OCI-LY1 (cell line): Measurements from ENCODE around the gene SNAI3.

Experiments
- H2AFZ ChIP-seq: fragments of 200-600 bp; sonication (generic), shearing (Covaris generic); 2 replicates; pipeline ENCODE4 v1.6.0; 2014; ENCODE audit warnings: antibody characterized with exemption, mild to moderate bottlenecking, low read length
- H3F3A ChIP-seq: fragments of 200-600 bp; sonication (generic), shearing (Covaris generic); 2 replicates; pipeline ENCODE4 v1.6.0; 2014; ENCODE audit warnings: mild to moderate bottlenecking, antibody characterized with exemption, low read length, moderate library complexity; ENCODE audit not compliant: insufficient read depth
- H3K27ac ChIP-seq: fragments of 200-600 bp; sonication (generic); 2 replicates; pipeline ENCODE4 v1.5.1; 2014; ENCODE audit warnings: low read length, mixed run types, mild to moderate bottlenecking, low read depth; ENCODE audit not compliant: poor library complexity, severe bottlenecking
- H3K27me3 ChIP-seq: fragments of 200-600 bp; sonication (generic); 2 replicates; pipeline ENCODE4 v1.6.0; 2014; ENCODE audit warnings: antibody characterized with exemption, mild to moderate bottlenecking, low read length, moderate library complexity; ENCODE audit not compliant: insufficient read depth
- H3K36me3 ChIP-seq: fragments of 200-600 bp; sonication (generic); 2 replicates; pipeline ENCODE4 v1.6.1; 2014; ENCODE audit warnings: mild to moderate bottlenecking, antibody characterized with exemption, low read length, moderate library complexity, mixed read lengths; ENCODE audit not compliant: insufficient read depth
- H3K4me1 ChIP-seq: fragments of 200-600 bp; sonication (generic); 2 replicates; pipeline ENCODE4 v1.5.1; 2014; ENCODE audit warnings: mild to moderate bottlenecking, low read length, moderate library complexity; ENCODE audit not compliant: insufficient read depth, severe bottlenecking
- H3K4me2 ChIP-seq: fragments of 200-600 bp; sonication (generic), shearing (Covaris generic); 2 replicates; pipeline ENCODE4 v1.6.1; 2014; ENCODE audit warnings: low read length
- H3K4me3 ChIP-seq: fragments of 200-600 bp; sonication (generic); 2 replicates; pipeline ENCODE4 v1.5.1; 2014; ENCODE audit warnings: low read length, low read depth, mild to moderate bottlenecking, mixed read lengths; ENCODE audit not compliant: poor library complexity, severe bottlenecking
- H3K79me2 ChIP-seq: fragments of 200-600 bp; shearing (Covaris generic); 2 replicates; pipeline ENCODE4 v1.6.1; 2016; ENCODE audit warnings: mixed run types, low read length, mixed read lengths; ENCODE audit not compliant: insufficient read depth
- H3K9ac ChIP-seq: fragments of 200-600 bp; sonication (generic), shearing (Covaris generic); 2 replicates; pipeline ENCODE4 v1.6.1; 2014; ENCODE audit warnings: mild to moderate bottlenecking, low read length, mixed read lengths
- H3K9me2 ChIP-seq: fragments of 200-600 bp; sonication (generic), shearing (Covaris generic); 2 replicates; pipeline ENCODE4 v1.6.1; 2014; ENCODE audit warnings: low read depth, mild to moderate bottlenecking, low read length, mixed read lengths
- H3K9me3 ChIP-seq: fragments of 200-600 bp; shearing (Covaris generic); 2 replicates; pipeline ENCODE4 v1.6.1; 2014; ENCODE audit warnings: low read length, mixed read lengths
- H4K20me1 ChIP-seq: fragments of 200-600 bp; sonication (generic), shearing (Covaris generic); 2 replicates; pipeline ENCODE4 v1.6.0; 2016; ENCODE audit warnings: mild to moderate bottlenecking, low read length; ENCODE audit not compliant: insufficient read depth
- EZH2 ChIP-seq: fragments of 200-600 bp; sonication (generic), shearing (Covaris generic); IDR thresholded peaks from 2 replicates; pipeline ENCODE4 v1.8.0; 2017; ENCODE audit warnings: borderline replicate concordance, mixed run types, mild to moderate bottlenecking, antibody characterized with exemption, low read length, moderate library complexity, mixed read lengths
- TF ChIP-seq, protein P1 (sequence below): fragments of 200-600 bp; sonication (generic), shearing (Covaris generic); IDR thresholded peaks from 2 replicates; pipeline ENCODE4 v1.5.1; 2017; ENCODE audit warnings: mild to moderate bottlenecking, antibody characterized with exemption, low read length, moderate library complexity, mixed read lengths

Gene SNAI3

GRCh38 chr16:88685156-88686061, 898 bp downstream of the SNAI3 start:
- Histone ChIP-seq H2AFZ (no peak overlapping the region), H3K36me3 (no peaks in the 10 kb centered on the region), H3K4me2 (peak overlapping the region; percentile 87), H3K9me3 (no peaks in the 10 kb centered on the region), H3K4me3 (peak overlapping the region; percentile 67), H3K9me2 (no peaks in the 10 kb centered on the region), H3K27me3 (peaks cover 6% of the 10 kb centered on the region; the same call in 1 of the 2 replicates), H3K27ac (no peak overlapping the region), H4K20me1 (no peaks in the 10 kb centered on the region), H3K9ac (peak overlapping the region; percentile 60; the same call in 1 of the 2 replicates), H3K4me1 (peaks cover 37% of the 10 kb centered on the region), H3K79me2 (no peaks in the 10 kb centered on the region), H3F3A (0 out of 2 replicates have a peak, but pooled peaks cover 3% of the 10 kb centered on the region)
- TF ChIP-seq, protein P1, sequence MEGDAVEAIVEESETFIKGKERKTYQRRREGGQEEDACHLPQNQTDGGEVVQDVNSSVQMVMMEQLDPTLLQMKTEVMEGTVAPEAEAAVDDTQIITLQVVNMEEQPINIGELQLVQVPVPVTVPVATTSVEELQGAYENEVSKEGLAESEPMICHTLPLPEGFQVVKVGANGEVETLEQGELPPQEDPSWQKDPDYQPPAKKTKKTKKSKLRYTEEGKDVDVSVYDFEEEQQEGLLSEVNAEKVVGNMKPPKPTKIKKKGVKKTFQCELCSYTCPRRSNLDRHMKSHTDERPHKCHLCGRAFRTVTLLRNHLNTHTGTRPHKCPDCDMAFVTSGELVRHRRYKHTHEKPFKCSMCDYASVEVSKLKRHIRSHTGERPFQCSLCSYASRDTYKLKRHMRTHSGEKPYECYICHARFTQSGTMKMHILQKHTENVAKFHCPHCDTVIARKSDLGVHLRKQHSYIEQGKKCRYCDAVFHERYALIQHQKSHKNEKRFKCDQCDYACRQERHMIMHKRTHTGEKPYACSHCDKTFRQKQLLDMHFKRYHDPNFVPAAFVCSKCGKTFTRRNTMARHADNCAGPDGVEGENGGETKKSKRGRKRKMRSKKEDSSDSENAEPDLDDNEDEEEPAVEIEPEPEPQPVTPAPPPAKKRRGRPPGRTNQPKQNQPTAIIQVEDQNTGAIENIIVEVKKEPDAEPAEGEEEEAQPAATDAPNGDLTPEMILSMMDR = peak; percentile 81
- no peak for TF ChIP-seq EZH2

GRCh38 chr16:88684569-88685155, 1.6 kb downstream of the SNAI3 start:
- H4K20me1 ChIP-seq = no peaks in the 10 kb centered on the region
- H3K4me3 ChIP-seq = no peak overlapping the region
- no peaks in the 10 kb centered on the region for H3K79me2 ChIP-seq
- H3K9me2 ChIP-seq = no peaks in the 10 kb centered on the region
- H3K4me1 ChIP-seq = peaks cover 37% of the 10 kb centered on the region
- H3F3A ChIP-seq = 0 out of 2 replicates have a peak, but pooled peaks cover 3% of the 10 kb centered on the region
- H3K27me3 ChIP-seq = peaks cover 4% of the 10 kb centered on the region; the same call in 1 of the 2 replicates
- no peak overlapping the region for H2AFZ ChIP-seq
- H3K27ac ChIP-seq = no peak overlapping the region
- no peaks in the 10 kb centered on the region for H3K9me3 ChIP-seq
- H3K9ac ChIP-seq = no peak overlapping the region
- H3K36me3 ChIP-seq = no peaks in the 10 kb centered on the region
- no peak for TF ChIP-seq EZH2
- TF ChIP-seq, protein P1 = no peak
- no peak overlapping the region for H3K4me2 ChIP-seq

GRCh38 chr16:88681709-88682451, 4.4 kb downstream of the SNAI3 start:
- H3K9me3 ChIP-seq = no peaks in the 10 kb centered on the region
- no peaks in the 10 kb centered on the region for H3K79me2 ChIP-seq
- TF ChIP-seq, protein P1 = no peak
- no peak for TF ChIP-seq EZH2
- peak overlapping the region; percentile 39; the same call in 1 of the 2 replicates for H3K9ac ChIP-seq
- H3K9me2 ChIP-seq = no peaks in the 10 kb centered on the region
- H3K4me1 ChIP-seq = peaks cover 36% of the 10 kb centered on the region
- peak overlapping the region; percentile 48 for H3K4me3 ChIP-seq
- H4K20me1 ChIP-seq = no peaks in the 10 kb centered on the region
- H3K36me3 ChIP-seq = no peaks in the 10 kb centered on the region
- H3K4me2 ChIP-seq = peak overlapping the region; percentile 60
- 0 out of 2 replicates have a peak, but pooled peaks cover 3% of the 10 kb centered on the region for H3F3A ChIP-seq
- H3K27me3 ChIP-seq = no peaks in the 10 kb centered on the region; the same call in 1 of the 2 replicates
- H2AFZ ChIP-seq = no peak overlapping the region
- H3K27ac ChIP-seq = peak overlapping the region; percentile 74
